Ramos (cell line): ENCODE measurements around the gene DHCR7.

Experiments used
- in situ Hi-C: fragments of 300-500 bp; cut with MboI; formaldehyde crosslinking; loops from one replicate; pipeline ENCODE4 v1.14.3; 2022; ENCODE audit warnings: low sequenced_read_pairs; ENCODE audit not compliant: unreplicated experiment

The DHCR7 gene

DNA sequence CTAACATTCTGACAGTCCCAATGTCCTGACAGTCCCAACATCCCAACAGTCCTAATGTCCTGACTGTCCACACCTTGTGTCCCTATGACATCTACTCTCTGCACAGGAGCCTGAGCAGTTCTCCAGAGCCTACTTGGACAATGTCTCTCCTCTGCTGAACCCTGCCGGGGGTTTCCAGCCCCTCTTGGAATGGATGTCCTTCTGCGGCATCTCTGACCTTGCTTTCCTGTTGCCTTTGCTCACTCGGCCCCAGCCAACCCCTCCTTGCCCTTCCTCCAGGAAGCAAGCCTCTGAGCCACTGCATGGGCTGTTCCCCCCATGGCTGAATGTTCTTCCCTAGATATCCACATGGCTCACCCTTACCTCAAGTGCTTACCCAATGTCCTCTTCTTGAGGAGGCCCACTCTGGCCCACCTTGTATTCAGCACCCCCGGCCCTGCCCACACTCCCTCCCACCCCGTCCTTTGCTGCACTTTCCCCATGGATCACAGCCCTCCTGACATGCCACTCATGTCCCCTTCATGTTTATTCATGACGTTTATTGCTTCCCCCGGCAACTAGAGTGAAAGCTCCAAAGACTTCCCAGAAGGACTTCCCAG lies 59.5 kb downstream of the DHCR7 start:
- in situ Hi-C loops, result no loop called here

DNA sequence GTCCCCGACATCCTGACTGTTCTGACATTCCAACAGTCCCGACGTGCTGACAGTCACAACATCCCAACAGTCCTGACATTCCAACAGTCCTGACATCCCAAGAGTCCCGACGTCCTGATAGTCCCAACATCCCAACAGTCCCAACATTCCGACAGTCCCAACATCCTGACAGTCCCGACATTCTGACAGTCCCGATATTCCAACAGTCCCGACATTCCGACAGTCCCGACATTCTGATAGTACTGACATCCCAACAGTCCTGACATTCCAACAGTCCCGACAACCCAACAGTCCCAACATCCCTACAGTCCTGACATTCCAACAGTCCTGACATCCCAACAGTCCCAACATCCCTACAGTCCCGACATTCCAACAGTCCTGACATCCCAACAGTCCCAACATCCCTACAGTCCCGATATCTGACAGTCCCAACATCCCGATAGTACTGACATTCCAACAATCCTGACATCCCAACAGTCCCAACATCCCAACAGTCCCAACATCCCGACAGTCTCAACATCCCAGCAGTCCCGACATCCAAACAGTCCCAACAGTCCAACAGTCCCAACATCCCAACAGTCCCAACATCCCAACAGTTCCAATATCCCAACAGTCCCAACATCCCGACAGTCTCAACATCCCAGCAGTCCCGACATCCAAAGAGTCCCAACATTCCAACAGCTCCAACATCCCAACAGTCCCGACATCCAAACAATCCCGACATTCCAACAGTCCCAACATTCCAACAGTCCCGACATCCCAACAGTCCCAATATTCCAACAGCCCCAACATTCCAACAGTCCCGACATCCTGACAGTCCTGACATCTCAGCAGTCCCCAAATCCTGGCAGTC lies 60.2 kb downstream of the DHCR7 start:
- in situ Hi-C loops, result no loop called here

DNA sequence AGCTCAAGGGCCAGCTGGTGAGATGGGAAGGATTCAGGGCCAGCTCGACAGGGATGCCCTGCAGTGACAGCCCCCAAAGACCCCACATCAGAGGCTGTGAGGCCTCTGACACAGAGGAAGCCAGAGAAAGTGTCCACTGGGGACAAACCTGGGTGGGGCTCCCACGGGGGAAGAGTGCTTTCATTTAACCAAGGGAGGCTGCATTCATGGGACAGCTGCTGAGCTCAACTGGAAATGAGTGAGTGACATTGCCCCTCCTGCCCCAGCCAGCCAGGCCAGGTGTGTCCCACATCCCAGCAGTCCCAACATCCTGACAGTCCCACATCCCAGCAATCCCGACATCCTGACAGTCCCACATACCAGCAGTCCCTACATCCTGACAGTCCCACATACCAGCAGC lies 61.0 kb downstream of the DHCR7 start:
- in situ Hi-C loops, result no loop called here

DNA sequence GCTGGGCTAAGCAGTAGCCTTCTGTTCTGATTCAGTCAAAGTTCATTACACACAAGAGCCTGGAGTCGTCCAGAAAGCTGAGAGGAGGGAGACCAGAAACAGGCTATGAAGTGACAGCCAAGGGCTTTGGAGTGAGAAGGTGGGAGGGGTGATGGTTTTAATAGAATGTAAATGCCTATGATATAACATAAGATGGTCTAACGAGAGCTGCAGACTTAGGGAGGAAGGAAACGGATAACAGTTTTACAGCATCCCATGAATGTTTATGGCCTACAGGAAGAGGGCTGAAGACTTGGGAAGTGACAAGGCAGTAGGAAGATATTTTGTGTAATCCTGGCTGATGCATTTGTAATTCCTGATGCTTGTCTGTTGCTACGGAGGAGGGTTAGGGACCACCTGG lies 62.0 kb downstream of the DHCR7 start:
- in situ Hi-C loops, result no loop called here

DNA sequence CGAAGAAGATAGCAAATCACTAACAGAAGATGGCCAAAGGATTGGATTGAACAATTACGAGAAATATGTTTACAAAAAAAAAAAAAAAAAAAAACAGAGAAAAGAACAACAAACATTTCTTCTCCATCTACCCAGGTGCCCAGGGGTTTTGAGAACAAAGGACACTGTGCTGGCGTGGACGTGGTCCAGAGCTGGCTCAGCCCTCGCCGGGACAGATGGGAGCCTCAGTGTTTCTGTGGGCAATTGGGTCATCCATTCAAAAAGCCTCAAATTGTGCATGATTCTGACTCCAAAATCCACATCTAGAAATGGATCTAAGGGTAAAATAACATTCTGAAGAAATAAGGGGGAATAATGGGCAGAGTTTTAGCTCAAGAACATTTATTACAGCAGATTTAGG lies 63.1 kb downstream of the DHCR7 start:
- in situ Hi-C loops, result no loop called here

DNA sequence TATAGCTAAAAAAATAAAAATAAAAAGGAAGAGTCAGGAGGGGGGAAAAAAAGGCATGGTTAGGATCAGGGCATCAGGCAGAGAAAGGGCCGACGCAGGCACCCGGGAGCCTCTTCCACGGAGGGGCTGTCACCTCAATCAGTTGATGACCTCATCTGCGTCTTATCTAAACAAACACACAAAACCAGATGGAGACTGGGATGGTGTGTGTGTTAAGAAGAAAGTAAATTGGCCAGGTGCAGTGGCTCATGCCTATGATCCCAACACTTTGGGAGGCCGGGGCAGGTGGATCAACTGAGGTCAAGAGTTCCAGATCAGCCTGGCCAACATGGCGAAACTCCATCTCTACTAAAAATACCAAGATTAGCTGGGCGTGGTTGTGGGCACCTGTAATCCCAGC lies 63.6 kb downstream of the DHCR7 start:
- in situ Hi-C loops, result no loop called here
